OCI-LY1 (cell line): ENCODE data around the gene TMEM87A.

Experiments
- H2AFZ ChIP-seq: fragments of 200-600 bp; sonication (generic), shearing (Covaris generic); 2 replicates; pipeline ENCODE4 v1.6.0; 2014; ENCODE audit warnings: antibody characterized with exemption, mild to moderate bottlenecking, low read length
- H3F3A ChIP-seq: fragments of 200-600 bp; sonication (generic), shearing (Covaris generic); 2 replicates; pipeline ENCODE4 v1.6.0; 2014; ENCODE audit warnings: mild to moderate bottlenecking, antibody characterized with exemption, low read length, moderate library complexity; ENCODE audit not compliant: insufficient read depth
- H3K27ac ChIP-seq: fragments of 200-600 bp; sonication (generic); 2 replicates; pipeline ENCODE4 v1.5.1; 2014; ENCODE audit warnings: low read length, mixed run types, mild to moderate bottlenecking, low read depth; ENCODE audit not compliant: poor library complexity, severe bottlenecking
- H3K27me3 ChIP-seq: fragments of 200-600 bp; sonication (generic); 2 replicates; pipeline ENCODE4 v1.6.0; 2014; ENCODE audit warnings: antibody characterized with exemption, mild to moderate bottlenecking, low read length, moderate library complexity; ENCODE audit not compliant: insufficient read depth
- H3K36me3 ChIP-seq: fragments of 200-600 bp; sonication (generic); 2 replicates; pipeline ENCODE4 v1.6.1; 2014; ENCODE audit warnings: mild to moderate bottlenecking, antibody characterized with exemption, low read length, moderate library complexity, mixed read lengths; ENCODE audit not compliant: insufficient read depth
- H3K4me1 ChIP-seq: fragments of 200-600 bp; sonication (generic); 2 replicates; pipeline ENCODE4 v1.5.1; 2014; ENCODE audit warnings: mild to moderate bottlenecking, low read length, moderate library complexity; ENCODE audit not compliant: insufficient read depth, severe bottlenecking
- H3K4me2 ChIP-seq: fragments of 200-600 bp; sonication (generic), shearing (Covaris generic); 2 replicates; pipeline ENCODE4 v1.6.1; 2014; ENCODE audit warnings: low read length
- H3K4me3 ChIP-seq: fragments of 200-600 bp; sonication (generic); 2 replicates; pipeline ENCODE4 v1.5.1; 2014; ENCODE audit warnings: low read length, low read depth, mild to moderate bottlenecking, mixed read lengths; ENCODE audit not compliant: poor library complexity, severe bottlenecking
- H3K79me2 ChIP-seq: fragments of 200-600 bp; shearing (Covaris generic); 2 replicates; pipeline ENCODE4 v1.6.1; 2016; ENCODE audit warnings: mixed run types, low read length, mixed read lengths; ENCODE audit not compliant: insufficient read depth
- H3K9ac ChIP-seq: fragments of 200-600 bp; sonication (generic), shearing (Covaris generic); 2 replicates; pipeline ENCODE4 v1.6.1; 2014; ENCODE audit warnings: mild to moderate bottlenecking, low read length, mixed read lengths
- H3K9me2 ChIP-seq: fragments of 200-600 bp; sonication (generic), shearing (Covaris generic); 2 replicates; pipeline ENCODE4 v1.6.1; 2014; ENCODE audit warnings: low read depth, mild to moderate bottlenecking, low read length, mixed read lengths
- H3K9me3 ChIP-seq: fragments of 200-600 bp; shearing (Covaris generic); 2 replicates; pipeline ENCODE4 v1.6.1; 2014; ENCODE audit warnings: low read length, mixed read lengths
- H4K20me1 ChIP-seq: fragments of 200-600 bp; sonication (generic), shearing (Covaris generic); 2 replicates; pipeline ENCODE4 v1.6.0; 2016; ENCODE audit warnings: mild to moderate bottlenecking, low read length; ENCODE audit not compliant: insufficient read depth
- EZH2 ChIP-seq: fragments of 200-600 bp; sonication (generic), shearing (Covaris generic); IDR thresholded peaks from 2 replicates; pipeline ENCODE4 v1.8.0; 2017; ENCODE audit warnings: borderline replicate concordance, mixed run types, mild to moderate bottlenecking, antibody characterized with exemption, low read length, moderate library complexity, mixed read lengths
- TF ChIP-seq, protein P1 (sequence below): fragments of 200-600 bp; sonication (generic), shearing (Covaris generic); IDR thresholded peaks from 2 replicates; pipeline ENCODE4 v1.5.1; 2017; ENCODE audit warnings: mild to moderate bottlenecking, antibody characterized with exemption, low read length, moderate library complexity, mixed read lengths

Gene TMEM87A

GRCh38 chr15:42226648-42227047 lies 46.6 kb downstream of the TMEM87A start:
- Histone ChIP-seq H3F3A (no peaks in the 10 kb centered on the region), H3K4me1 (no peaks in the 10 kb centered on the region), H3K27me3 (no peaks in the 10 kb centered on the region), H3K36me3 (peaks cover 45% of the 10 kb centered on the region), H3K9ac (no peak overlapping the region), H2AFZ (no peak overlapping the region), H3K4me2 (no peak overlapping the region), H4K20me1 (no peaks in the 10 kb centered on the region), H3K4me3 (no peak overlapping the region), H3K9me2 (no peaks in the 10 kb centered on the region), H3K9me3 (no peaks in the 10 kb centered on the region), H3K27ac (no peak overlapping the region), H3K79me2 (no peaks in the 10 kb centered on the region)
- TF ChIP-seq, protein P1, sequence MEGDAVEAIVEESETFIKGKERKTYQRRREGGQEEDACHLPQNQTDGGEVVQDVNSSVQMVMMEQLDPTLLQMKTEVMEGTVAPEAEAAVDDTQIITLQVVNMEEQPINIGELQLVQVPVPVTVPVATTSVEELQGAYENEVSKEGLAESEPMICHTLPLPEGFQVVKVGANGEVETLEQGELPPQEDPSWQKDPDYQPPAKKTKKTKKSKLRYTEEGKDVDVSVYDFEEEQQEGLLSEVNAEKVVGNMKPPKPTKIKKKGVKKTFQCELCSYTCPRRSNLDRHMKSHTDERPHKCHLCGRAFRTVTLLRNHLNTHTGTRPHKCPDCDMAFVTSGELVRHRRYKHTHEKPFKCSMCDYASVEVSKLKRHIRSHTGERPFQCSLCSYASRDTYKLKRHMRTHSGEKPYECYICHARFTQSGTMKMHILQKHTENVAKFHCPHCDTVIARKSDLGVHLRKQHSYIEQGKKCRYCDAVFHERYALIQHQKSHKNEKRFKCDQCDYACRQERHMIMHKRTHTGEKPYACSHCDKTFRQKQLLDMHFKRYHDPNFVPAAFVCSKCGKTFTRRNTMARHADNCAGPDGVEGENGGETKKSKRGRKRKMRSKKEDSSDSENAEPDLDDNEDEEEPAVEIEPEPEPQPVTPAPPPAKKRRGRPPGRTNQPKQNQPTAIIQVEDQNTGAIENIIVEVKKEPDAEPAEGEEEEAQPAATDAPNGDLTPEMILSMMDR: no peak

- H3K36me3 ChIP-seq: peaks cover 38% of the 10 kb centered on the region
These were observed 53.0 kb downstream of the TMEM87A start for GRCh38 chr15:42220216-42220615.

GRCh38 chr15:42218953-42219592 lies 54.2 kb downstream of the TMEM87A start:
- H3K36me3 ChIP-seq: peaks cover 36% of the 10 kb centered on the region

More at GRCh38 chr15:42220216-42220615, 53.0 kb downstream of the TMEM87A start:
- Histone ChIP-seq H3K27ac (no peak overlapping the region), H3K4me3 (no peak overlapping the region), H3F3A (no peaks in the 10 kb centered on the region), H3K9ac (no peak overlapping the region), H3K4me1 (peaks cover 19% of the 10 kb centered on the region), H3K9me3 (no peaks in the 10 kb centered on the region), H3K4me2 (no peak overlapping the region), H3K79me2 (no peaks in the 10 kb centered on the region), H3K9me2 (no peaks in the 10 kb centered on the region), H3K27me3 (no peaks in the 10 kb centered on the region), H4K20me1 (no peaks in the 10 kb centered on the region), H2AFZ (no peak overlapping the region)
- TF ChIP-seq, protein P1: no peak
- no peak for TF ChIP-seq EZH2

More at GRCh38 chr15:42218953-42219592, 54.2 kb downstream of the TMEM87A start:
- TF ChIP-seq, protein P1: no peak
- TF ChIP-seq EZH2: no peak
- Histone ChIP-seq H3K9me3 (no peaks in the 10 kb centered on the region), H3K9ac (no peak overlapping the region), H2AFZ (no peak overlapping the region), H3K4me3 (no peak overlapping the region), H4K20me1 (no peaks in the 10 kb centered on the region), H3F3A (no peaks in the 10 kb centered on the region), H3K27ac (peak overlapping the region; percentile 67), H3K9me2 (no peaks in the 10 kb centered on the region), H3K4me1 (peaks cover 19% of the 10 kb centered on the region), H3K27me3 (no peaks in the 10 kb centered on the region), H3K79me2 (no peaks in the 10 kb centered on the region), H3K4me2 (no peak overlapping the region)
